ENCODE data around the gene ST3GAL3.
A peak's percentile ranks its signal among the peaks of the same experiment; 100 is the strongest.

The ST3GAL3 gene

GRCh38 chr1:43836267-43836951 lies 129.1 kb downstream of the ST3GAL3 start:
- in situ Hi-C loops (cut with MboI; ENCODE audit: low pct_unique_long_range_greater_than_20kb, low sequenced_read_pairs, unreplicated experiment) = no loop called here
- TF ChIP-seq CTCF (IDR thresholded peaks at IDR 0.05; ENCODE audit: extremely low read depth, insufficient read depth, missing control alignments) = no peak
- peak; percentile 49 for DNase-seq (ENCODE audit: low spot score)

GRCh38 chr1:43839056-43839455 lies 131.7 kb downstream of the ST3GAL3 start:
- no peak for DNase-seq (ENCODE audit: low spot score)
- no peak for TF ChIP-seq CTCF (IDR thresholded peaks at IDR 0.05; ENCODE audit: extremely low read depth, insufficient read depth, missing control alignments)
- in situ Hi-C loops (cut with MboI; ENCODE audit: low pct_unique_long_range_greater_than_20kb, low sequenced_read_pairs, unreplicated experiment) = no loop called here

- TF ChIP-seq CTCF (IDR thresholded peaks at IDR 0.05; ENCODE audit: extremely low read depth, insufficient read depth, missing control alignments) = no peak
- in situ Hi-C loops (cut with MboI; ENCODE audit: low pct_unique_long_range_greater_than_20kb, low sequenced_read_pairs, unreplicated experiment) = no loop called here
- no peak for DNase-seq (ENCODE audit: low spot score)
Measured at GRCh38 chr1:43841321-43842174, 134.2 kb downstream of the ST3GAL3 start.

- DNase-seq (ENCODE audit: low spot score) = no peak
- in situ Hi-C loops (cut with MboI; ENCODE audit: low pct_unique_long_range_greater_than_20kb, low sequenced_read_pairs, unreplicated experiment) = no loop called here
- TF ChIP-seq CTCF (IDR thresholded peaks at IDR 0.05; ENCODE audit: extremely low read depth, insufficient read depth, missing control alignments) = no peak
Measured at GRCh38 chr1:43842175-43842498, 134.8 kb downstream of the ST3GAL3 start.

GRCh38 chr1:43843684-43844083 lies 136.3 kb downstream of the ST3GAL3 start:
- DNase-seq (ENCODE audit: low spot score) = no peak
- in situ Hi-C loops (cut with MboI; ENCODE audit: low pct_unique_long_range_greater_than_20kb, low sequenced_read_pairs, unreplicated experiment) = no loop called here
- TF ChIP-seq CTCF (IDR thresholded peaks at IDR 0.05; ENCODE audit: extremely low read depth, insufficient read depth, missing control alignments) = no peak

GRCh38 chr1:43844114-43844513 lies 136.8 kb downstream of the ST3GAL3 start:
- DNase-seq (ENCODE audit: low spot score) = no peak
- no peak for TF ChIP-seq CTCF (IDR thresholded peaks at IDR 0.05; ENCODE audit: extremely low read depth, insufficient read depth, missing control alignments)
- in situ Hi-C loops (cut with MboI; ENCODE audit: low pct_unique_long_range_greater_than_20kb, low sequenced_read_pairs, unreplicated experiment) = no loop called here
